DOHH2 (cell line): ENCODE measurements around the gene SLC4A2.

ENCODE experiments used
- H3F3A ChIP-seq: fragments of 200-600 bp; sonication (generic), shearing (Covaris generic); 2 replicates; pipeline ENCODE4 v1.6.0; 2016; ENCODE audit warnings: antibody characterized with exemption, mild to moderate bottlenecking; ENCODE audit not compliant: control insufficient read depth, insufficient read depth
- H3K27ac ChIP-seq: fragments of 200-600 bp; sonication (generic); 2 replicates; pipeline ENCODE4 v1.5.1; 2014; ENCODE audit warnings: low read depth, mild to moderate bottlenecking, low read length, moderate library complexity
- H3K27me3 ChIP-seq: fragments of 200-600 bp; sonication (generic); 2 replicates; pipeline ENCODE4 v1.6.1; 2014; ENCODE audit warnings: mild to moderate bottlenecking, low read length, mixed read lengths; ENCODE audit not compliant: control insufficient read depth
- H3K36me3 ChIP-seq: fragments of 200-600 bp; sonication (generic); 2 replicates; pipeline ENCODE4 v1.6.1; 2014; ENCODE audit warnings: mild to moderate bottlenecking, low read length, moderate library complexity, mixed read lengths; ENCODE audit not compliant: control insufficient read depth
- H3K4me1 ChIP-seq: fragments of 200-600 bp; sonication (generic); 2 replicates; pipeline ENCODE4 v1.6.1; 2014; ENCODE audit warnings: mild to moderate bottlenecking, low read length, mixed read lengths; ENCODE audit not compliant: control insufficient read depth
- H3K4me2 ChIP-seq: fragments of 200-600 bp; sonication (generic); 2 replicates; pipeline ENCODE4 v1.6.0; 2014; ENCODE audit warnings: mild to moderate bottlenecking, low read length, moderate library complexity
- H3K4me3 ChIP-seq: fragments of 200-600 bp; sonication (generic); 2 replicates; pipeline ENCODE4 v1.5.1; 2014; ENCODE audit warnings: mild to moderate bottlenecking, low read length, mixed read lengths
- H3K79me2 ChIP-seq: fragments of 200-600 bp; sonication (generic); 2 replicates; pipeline ENCODE4 v1.6.1; 2014; ENCODE audit warnings: mild to moderate bottlenecking, low read length, mixed read lengths; ENCODE audit not compliant: control insufficient read depth
- H3K9me2 ChIP-seq: fragments of 200-600 bp; sonication (generic); replicated peaks from 2 replicates; pipeline ENCODE4 v1.6.1; 2014; ENCODE audit warnings: mild to moderate bottlenecking, low read length, mixed read lengths; ENCODE audit not compliant: control insufficient read depth
- H3K9me3 ChIP-seq: fragments of 200-600 bp; sonication (generic); 2 replicates; pipeline ENCODE4 v1.6.1; 2014; ENCODE audit warnings: antibody characterized with exemption, low read length, mixed read lengths; ENCODE audit not compliant: control insufficient read depth, insufficient read depth
- H4K20me1 ChIP-seq: fragments of 200-600 bp; sonication (generic); 2 replicates; pipeline ENCODE4 v1.6.0; 2014; ENCODE audit warnings: low read depth, mild to moderate bottlenecking, antibody characterized with exemption, low read length, moderate library complexity; ENCODE audit not compliant: control insufficient read depth, insufficient read depth
- CTCF ChIP-seq: fragments of 200-600 bp; sonication (generic); IDR thresholded peaks from one replicate; pipeline ENCODE4 v1.5.1; 2014; ENCODE audit warnings: antibody characterized with exemption, mild to moderate bottlenecking, low read depth, low read length; ENCODE audit not compliant: poor library complexity, severe bottlenecking
- EZH2phosphoT487 ChIP-seq: fragments of 200-600 bp; sonication (generic); IDR thresholded peaks from 2 replicates; pipeline ENCODE4 v1.6.1; 2017; ENCODE audit warnings: borderline replicate concordance, mild to moderate bottlenecking, antibody characterized with exemption, low read length, moderate library complexity, mixed read lengths

The SLC4A2 gene

GRCh38 chr7:151053751-151054150 lies 5.6 kb upstream of the SLC4A2 start:
- Histone ChIP-seq H3K4me2 (no peak overlapping the region), H3K9me2 (no peaks in the 10 kb centered on the region), H3K4me3 (no peak overlapping the region), H3F3A (peaks cover 3% of the 10 kb centered on the region), H3K79me2 (no peaks in the 10 kb centered on the region), H3K9me3 (no peaks in the 10 kb centered on the region), H3K4me1 (peaks cover 20% of the 10 kb centered on the region), H3K36me3 (no peaks in the 10 kb centered on the region), H3K27ac (no peak overlapping the region), H4K20me1 (no peaks in the 10 kb centered on the region), H3K27me3 (peaks cover 11% of the 10 kb centered on the region; the same call in 1 of the 2 replicates)
- TF ChIP-seq CTCF (no peak), EZH2phosphoT487 (no peak)

GRCh38 chr7:151056283-151056665 lies 3.1 kb upstream of the SLC4A2 start:
- no peak overlapping the region for H3K27ac ChIP-seq
- peaks cover 18% of the 10 kb centered on the region for H3K79me2 ChIP-seq
- no peaks in the 10 kb centered on the region for H3K27me3 ChIP-seq
- H3K9me2 ChIP-seq = no peaks in the 10 kb centered on the region
- TF ChIP-seq EZH2phosphoT487 = no peak
- TF ChIP-seq CTCF = peak; percentile 16
- 0 out of 2 replicates have a peak overlapping the region, but pooled peaks have one; percentile 64 for H3K4me2 ChIP-seq
- H3K9me3 ChIP-seq = no peaks in the 10 kb centered on the region
- no peak overlapping the region for H3K4me3 ChIP-seq
- H3K36me3 ChIP-seq = peaks cover 5% of the 10 kb centered on the region; the same call in 1 of the 2 replicates
- H4K20me1 ChIP-seq = peaks cover 6% of the 10 kb centered on the region; the same call in 1 of the 2 replicates
- H3F3A ChIP-seq = peaks cover 7% of the 10 kb centered on the region
- peaks cover 32% of the 10 kb centered on the region for H3K4me1 ChIP-seq

- H3K36me3 ChIP-seq = peaks cover 9% of the 10 kb centered on the region
- peaks cover 24% of the 10 kb centered on the region for H3K79me2 ChIP-seq
- peaks cover 7% of the 10 kb centered on the region; the same call in 1 of the 2 replicates for H4K20me1 ChIP-seq
- H3F3A ChIP-seq = peaks cover 7% of the 10 kb centered on the region
- H3K9me2 ChIP-seq = no peaks in the 10 kb centered on the region
- no peaks in the 10 kb centered on the region for H3K27me3 ChIP-seq
- no peak for TF ChIP-seq EZH2phosphoT487
- TF ChIP-seq CTCF = no peak
- H3K27ac ChIP-seq = no peak overlapping the region
- H3K9me3 ChIP-seq = no peaks in the 10 kb centered on the region
- H3K4me1 ChIP-seq = peaks cover 34% of the 10 kb centered on the region
- H3K4me3 ChIP-seq = peak overlapping the region; percentile 89
- peak overlapping the region; percentile 64 for H3K4me2 ChIP-seq
Observed at GRCh38 chr7:151056666-151057505, 2.5 kb upstream of the SLC4A2 start.
